ENCODE measurements around the gene GTF2A1L. TPM values are rescaled to one million over a fixed set of nuclear protein-coding genes. Genes with fewer than 3 reads are reported as not detected.
"Not testable (repeated sequence)": the region's sequence is repeated elsewhere in the genome, so short reads cannot be mapped to it uniquely, and the experiment has no call there.

The GTF2A1L gene
- total RNA-seq, 1 experiment from 2014 or later: 0.22 TPM

DNA sequence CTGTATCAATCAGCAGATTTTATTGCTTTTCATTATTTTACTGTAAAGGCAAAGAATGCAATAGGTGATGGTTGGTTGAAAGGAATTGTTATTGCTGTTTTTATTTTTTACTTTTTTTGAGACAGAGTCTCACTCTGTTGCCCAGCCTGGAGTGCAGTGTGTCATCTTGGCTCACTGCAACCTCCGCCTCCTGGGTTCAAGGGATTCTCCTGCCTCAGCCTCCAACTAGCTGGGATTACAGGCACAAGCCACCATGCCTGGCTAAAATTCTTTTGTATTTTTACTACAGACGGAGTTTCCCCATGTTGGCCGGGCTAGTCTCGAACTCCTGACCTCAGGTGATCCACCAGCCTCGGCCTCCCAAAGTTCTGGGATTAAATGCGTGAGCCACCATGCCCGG is 20.9 kb upstream of the GTF2A1L start:
- H3K9me2 ChIP-seq (ENCODE audit: insufficient read depth); H3K9me3 ChIP-seq (ENCODE audit: control insufficient read depth in 1 of 2, insufficient read depth in 1 of 2, low read depth in 1 of 2, low read length in 2 of 2); intact Hi-C loops (cut with micrococcal nuclease); H3K27ac ChIP-seq (ENCODE audit: low read depth, low read length); H3K4me3 ChIP-seq (replicated peaks in 1 of 2; ENCODE audit: low read depth in 1 of 2, low read length in 2 of 2); H3K27me3 ChIP-seq (ENCODE audit: insufficient read depth, low read length); H3K9ac ChIP-seq (ENCODE audit: low read length); BruUV-seq (replicated peaks); DNase-seq (ENCODE audit: low read depth, low spot score); POLR2A ChIA-PET; H2AFZ ChIP-seq (ENCODE audit: low read depth, low read length, poor library complexity, severe bottlenecking); H3K4me2 ChIP-seq (ENCODE audit: low read length); ATAC-seq; RAD21 ChIA-PET (ENCODE audit: low non-redundant PET in 1 of 2, low total read pairs in 2 of 2, uncharacterized antibody in 2 of 2, unreplicated experiment in 2 of 2); H3K79me2 ChIP-seq (ENCODE audit: insufficient read depth, low read length); H4K20me1 ChIP-seq (ENCODE audit: insufficient read depth); H3K36me3 ChIP-seq (ENCODE audit: control insufficient read depth in 1 of 2, insufficient read depth in 2 of 2, low read length in 2 of 2): not testable (repeated sequence)
- peaks cover 0 to 16% of the 10 kb centered on the region in 2 experiments; a peak in 2 of 4 replicates for H3K4me1 ChIP-seq (ENCODE audit: control insufficient read depth in 1 of 2, insufficient read depth in 2 of 2, low read length in 2 of 2)
- CTCF ChIA-PET: interaction anchor here (1.4 kb wide), 1 partner anchor 8 kb away, joined by 6 read pairs; no protein-coding TSS in a partner anchor

DNA sequence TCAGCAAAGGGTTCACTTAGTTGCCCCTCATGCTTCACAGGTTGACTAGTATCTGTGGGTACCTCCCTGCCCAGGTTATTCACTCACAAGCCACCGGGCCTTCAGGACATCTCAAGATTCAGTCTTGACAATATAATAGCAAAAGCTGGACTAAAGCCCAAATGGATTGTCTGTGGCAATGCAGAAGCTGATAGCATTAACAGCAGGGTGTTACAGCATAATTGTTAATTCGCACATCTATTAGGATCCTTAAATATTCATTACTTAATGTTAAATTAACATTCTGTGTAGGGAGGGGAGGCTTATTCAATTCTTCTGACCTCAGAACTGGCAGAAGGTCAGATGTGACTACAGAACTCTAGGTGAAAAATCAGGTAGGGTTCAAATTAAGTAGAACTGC is 20.2 kb upstream of the GTF2A1L start:
- no peaks in the 10 kb centered on the region for H3K27me3 ChIP-seq (ENCODE audit: insufficient read depth, low read length)
- no peaks in the 10 kb centered on the region for H3K36me3 ChIP-seq (ENCODE audit: control insufficient read depth in 1 of 2, insufficient read depth in 2 of 2, low read length in 2 of 2)
- RAD21 ChIA-PET (ENCODE audit: low non-redundant PET in 1 of 2, low total read pairs in 2 of 2, uncharacterized antibody in 2 of 2, unreplicated experiment in 2 of 2): no interaction called here
- H3K79me2 ChIP-seq (ENCODE audit: insufficient read depth, low read length): no peaks in the 10 kb centered on the region
- BruUV-seq (replicated peaks): no TSS peak
- CTCF ChIA-PET: interaction anchor here (1.4 kb wide), 1 partner anchor 9 kb away, joined by 6 read pairs; no protein-coding TSS in a partner anchor
- H3K4me3 ChIP-seq (replicated peaks in 1 of 2; ENCODE audit: low read depth in 1 of 2, low read length in 2 of 2): no peak overlapping the region
- H3K27ac ChIP-seq (ENCODE audit: low read depth, low read length): no peak overlapping the region
- H4K20me1 ChIP-seq (ENCODE audit: insufficient read depth): no peaks in the 10 kb centered on the region
- intact Hi-C loops (cut with micrococcal nuclease): no loop called here
- TF ChIP-seq RAD21 (IDR thresholded peaks at IDR 0.05; ENCODE audit: low read depth): no peak
- TF ChIP-seq EGR1 (IDR thresholded peaks at IDR 0.05; ENCODE audit: low read depth): no peak
- H3K9me3 ChIP-seq (ENCODE audit: control insufficient read depth in 1 of 2, insufficient read depth in 1 of 2, low read depth in 1 of 2, low read length in 2 of 2): no peaks in the 10 kb centered on the region
- ATAC-seq: no peak
- no peak overlapping the region for H2AFZ ChIP-seq (ENCODE audit: low read depth, low read length, poor library complexity, severe bottlenecking)
- POLR2A ChIA-PET: no interaction called here
- H3K9me2 ChIP-seq (ENCODE audit: insufficient read depth): no peaks in the 10 kb centered on the region
- peaks cover 0 to 16% of the 10 kb centered on the region in 2 experiments; a peak in 2 of 4 replicates for H3K4me1 ChIP-seq (ENCODE audit: control insufficient read depth in 1 of 2, insufficient read depth in 2 of 2, low read length in 2 of 2)
- DNase-seq (ENCODE audit: low read depth, low spot score): no peak
- no peak overlapping the region for H3K4me2 ChIP-seq (ENCODE audit: low read length)
- H3K9ac ChIP-seq (ENCODE audit: low read length): no peak overlapping the region
